ENCODE results near the gene C3orf62. TPM values are rescaled to one million over a fixed set of nuclear protein-coding genes. Genes with fewer than 3 reads are reported as not detected.

The C3orf62 gene
- total and polyA plus RNA-seq, 9 donors = 1.3 to 11.1 (median 6.6) TPM

DNA sequence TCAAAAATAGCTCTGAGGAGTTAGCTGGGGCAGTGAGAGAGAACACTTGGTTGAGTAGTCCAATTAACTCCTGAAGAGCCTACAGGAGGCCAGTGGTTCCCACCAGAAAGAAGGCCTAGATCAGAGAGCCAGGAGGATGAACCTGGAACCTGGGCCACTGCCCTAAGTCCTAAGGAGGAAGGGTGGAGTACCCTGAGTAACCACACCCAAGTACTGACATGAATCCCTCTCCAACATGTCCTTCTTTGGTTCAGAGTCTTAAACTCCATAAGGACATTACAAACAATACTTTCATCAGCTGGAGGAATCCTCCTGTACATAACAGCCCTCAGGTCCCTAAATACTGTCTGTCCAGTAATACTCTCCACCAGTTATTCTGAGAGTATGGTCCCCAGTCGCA is 25.6 kb upstream of the C3orf62 start:
- TF ChIP-seq EP300 (IDR thresholded peaks at IDR 0.05) (no peak), POLR2A (IDR thresholded peaks at IDR 0.05) (no peak)
- TF ChIP-seq, protein P1, sequence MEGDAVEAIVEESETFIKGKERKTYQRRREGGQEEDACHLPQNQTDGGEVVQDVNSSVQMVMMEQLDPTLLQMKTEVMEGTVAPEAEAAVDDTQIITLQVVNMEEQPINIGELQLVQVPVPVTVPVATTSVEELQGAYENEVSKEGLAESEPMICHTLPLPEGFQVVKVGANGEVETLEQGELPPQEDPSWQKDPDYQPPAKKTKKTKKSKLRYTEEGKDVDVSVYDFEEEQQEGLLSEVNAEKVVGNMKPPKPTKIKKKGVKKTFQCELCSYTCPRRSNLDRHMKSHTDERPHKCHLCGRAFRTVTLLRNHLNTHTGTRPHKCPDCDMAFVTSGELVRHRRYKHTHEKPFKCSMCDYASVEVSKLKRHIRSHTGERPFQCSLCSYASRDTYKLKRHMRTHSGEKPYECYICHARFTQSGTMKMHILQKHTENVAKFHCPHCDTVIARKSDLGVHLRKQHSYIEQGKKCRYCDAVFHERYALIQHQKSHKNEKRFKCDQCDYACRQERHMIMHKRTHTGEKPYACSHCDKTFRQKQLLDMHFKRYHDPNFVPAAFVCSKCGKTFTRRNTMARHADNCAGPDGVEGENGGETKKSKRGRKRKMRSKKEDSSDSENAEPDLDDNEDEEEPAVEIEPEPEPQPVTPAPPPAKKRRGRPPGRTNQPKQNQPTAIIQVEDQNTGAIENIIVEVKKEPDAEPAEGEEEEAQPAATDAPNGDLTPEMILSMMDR (IDR thresholded peaks at IDR 0.05) = no peak
- DNase-seq = no peak
- WGBS, 3 donors = 89 to 100% (median 95%) methylated on average over 1 of the region's 1 CpG
- Histone ChIP-seq H3K36me3 (no peaks in the 10 kb centered on the region), H3K9me3 (no peaks in the 10 kb centered on the region), H3K4me3 (no peak overlapping the region), H3K4me1 (ENCODE audit: insufficient read depth) (no peaks in the 10 kb centered on the region), H3K27me3 (no peaks in the 10 kb centered on the region), H3K27ac (no peak overlapping the region)
- intact Hi-C loops (cut with DNase I) = no loop called here

DNA sequence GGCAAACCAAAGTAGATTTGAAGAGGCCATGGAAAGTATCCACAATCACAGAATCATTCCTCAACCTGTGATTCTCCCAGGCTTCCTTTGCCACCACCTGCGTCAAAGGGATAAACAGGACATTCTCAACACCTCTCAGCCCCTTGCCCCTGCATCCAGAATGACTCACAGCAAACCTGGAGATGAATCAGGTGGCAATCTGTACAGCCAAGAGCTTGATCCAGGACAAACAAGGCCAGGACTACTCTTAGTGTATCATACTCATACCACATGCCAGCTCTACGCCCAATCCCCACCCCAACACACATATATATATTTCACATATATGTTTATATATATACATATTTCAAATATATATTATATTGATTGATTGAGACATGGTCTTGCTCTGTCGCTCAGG is 23.6 kb upstream of the C3orf62 start:
- H3K4me1 ChIP-seq (ENCODE audit: insufficient read depth) = no peaks in the 10 kb centered on the region
- no peak overlapping the region for H3K27ac ChIP-seq
- H3K9me3 ChIP-seq = no peaks in the 10 kb centered on the region
- TF ChIP-seq, protein P1 (IDR thresholded peaks at IDR 0.05) = no peak
- TF ChIP-seq EP300 (IDR thresholded peaks at IDR 0.05) (no peak), POLR2A (IDR thresholded peaks at IDR 0.05) (no peak)
- H3K27me3 ChIP-seq = no peaks in the 10 kb centered on the region
- intact Hi-C loops (cut with DNase I) = no loop called here
- H3K36me3 ChIP-seq = no peaks in the 10 kb centered on the region
- no peak for DNase-seq
- H3K4me3 ChIP-seq = no peak overlapping the region
- 96 to 100% (median 98%) methylated on average over 3 of the region's 3 CpGs for WGBS, 3 donors

DNA sequence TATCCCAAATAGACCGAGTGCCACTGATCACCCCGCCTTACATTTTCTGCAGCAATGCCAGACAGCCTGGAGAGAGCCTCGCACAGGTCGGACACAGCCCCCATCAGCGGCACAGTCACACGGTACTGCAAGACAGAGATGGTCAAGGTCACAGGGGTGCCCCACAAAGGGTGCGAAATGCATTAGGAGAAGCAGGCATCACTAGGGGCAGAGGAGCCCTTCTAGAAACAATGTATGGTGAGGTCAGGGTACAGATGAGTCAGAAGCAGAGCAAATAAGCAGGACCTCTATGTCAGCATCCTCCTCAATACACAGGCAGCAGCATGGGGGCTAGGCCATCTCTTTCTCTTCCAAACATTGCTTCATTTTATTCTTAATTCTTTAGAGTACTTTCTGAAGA is 21.5 kb upstream of the C3orf62 start:
- H3K36me3 ChIP-seq = no peaks in the 10 kb centered on the region
- TF ChIP-seq, protein P1 (IDR thresholded peaks at IDR 0.05) = no peak
- TF ChIP-seq POLR2A (IDR thresholded peaks at IDR 0.05) (no peak), EP300 (IDR thresholded peaks at IDR 0.05) (no peak)
- intact Hi-C loops (cut with DNase I) = no loop called here
- no peaks in the 10 kb centered on the region for H3K4me1 ChIP-seq (ENCODE audit: insufficient read depth)
- H3K9me3 ChIP-seq = no peaks in the 10 kb centered on the region
- no peak overlapping the region for H3K27ac ChIP-seq
- DNase-seq = no peak
- no peaks in the 10 kb centered on the region for H3K27me3 ChIP-seq
- 74 to 82% (median 80%) methylated on average over 7 of the region's 7 CpGs for WGBS, 3 donors
- H3K4me3 ChIP-seq = no peak overlapping the region

DNA sequence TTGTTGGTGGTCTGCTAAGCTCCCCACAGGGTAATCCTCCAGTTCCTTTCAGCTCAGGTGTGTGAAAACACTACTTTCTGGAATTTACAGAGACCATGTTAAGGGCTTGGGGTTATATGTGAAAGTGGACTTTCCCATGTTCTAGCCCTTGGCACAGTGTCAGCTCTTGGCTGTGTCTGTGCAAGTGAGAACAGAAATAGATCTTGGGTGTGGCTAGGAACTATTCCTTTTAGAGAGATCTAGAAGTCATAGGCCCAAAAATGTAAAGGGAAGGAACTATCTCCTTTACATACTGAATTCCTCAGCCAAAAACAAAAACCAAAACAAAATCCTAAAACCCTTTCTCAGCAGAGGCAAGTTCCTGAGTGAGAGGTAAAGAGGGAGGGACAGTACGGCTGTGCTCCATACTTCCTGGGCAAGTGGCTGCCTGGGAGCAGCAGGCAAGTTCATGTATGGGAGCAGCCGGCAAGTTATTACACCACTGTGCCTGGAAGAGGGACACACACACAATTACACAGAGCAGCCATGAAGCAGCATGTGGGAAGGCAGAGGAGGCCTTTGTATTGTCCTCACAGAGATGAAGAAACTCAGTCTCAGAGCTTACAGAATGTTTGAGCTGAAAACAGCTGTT is 19.9 kb upstream of the C3orf62 start:
- TF ChIP-seq EP300 (IDR thresholded peaks at IDR 0.05) (no peak), POLR2A (IDR thresholded peaks at IDR 0.05) (no peak)
- TF ChIP-seq, protein P1 (IDR thresholded peaks at IDR 0.05) = no peak
- Histone ChIP-seq H3K4me3 (no peak overlapping the region), H3K27me3 (no peaks in the 10 kb centered on the region), H3K36me3 (no peaks in the 10 kb centered on the region), H3K4me1 (ENCODE audit: insufficient read depth) (no peaks in the 10 kb centered on the region), H3K9me3 (no peaks in the 10 kb centered on the region), H3K27ac (peak overlapping the region in 1 of 2 donors; percentile 5)
- peak in 4 of 5 donors; percentile 47 to 51 (median 48) for DNase-seq
- intact Hi-C loops (cut with DNase I) = no loop called here
- WGBS, 3 donors = 65 to 70% (median 68%) methylated on average over 2 of the region's 2 CpGs

Measured in ovary (tissue), 9 donors.